ENCODE measurements around the gene TMEM52.

TMEM52 gene

GRCh38 chr1:1876335-1876930 is 42.6 kb downstream of the TMEM52 start:
- peaks cover 24% of the 10 kb centered on the region for H3K36me3 ChIP-seq
- H3K27me3 ChIP-seq, result no peaks in the 10 kb centered on the region
- no peaks in the 10 kb centered on the region for H3K9me3 ChIP-seq
- TF ChIP-seq, protein P1, sequence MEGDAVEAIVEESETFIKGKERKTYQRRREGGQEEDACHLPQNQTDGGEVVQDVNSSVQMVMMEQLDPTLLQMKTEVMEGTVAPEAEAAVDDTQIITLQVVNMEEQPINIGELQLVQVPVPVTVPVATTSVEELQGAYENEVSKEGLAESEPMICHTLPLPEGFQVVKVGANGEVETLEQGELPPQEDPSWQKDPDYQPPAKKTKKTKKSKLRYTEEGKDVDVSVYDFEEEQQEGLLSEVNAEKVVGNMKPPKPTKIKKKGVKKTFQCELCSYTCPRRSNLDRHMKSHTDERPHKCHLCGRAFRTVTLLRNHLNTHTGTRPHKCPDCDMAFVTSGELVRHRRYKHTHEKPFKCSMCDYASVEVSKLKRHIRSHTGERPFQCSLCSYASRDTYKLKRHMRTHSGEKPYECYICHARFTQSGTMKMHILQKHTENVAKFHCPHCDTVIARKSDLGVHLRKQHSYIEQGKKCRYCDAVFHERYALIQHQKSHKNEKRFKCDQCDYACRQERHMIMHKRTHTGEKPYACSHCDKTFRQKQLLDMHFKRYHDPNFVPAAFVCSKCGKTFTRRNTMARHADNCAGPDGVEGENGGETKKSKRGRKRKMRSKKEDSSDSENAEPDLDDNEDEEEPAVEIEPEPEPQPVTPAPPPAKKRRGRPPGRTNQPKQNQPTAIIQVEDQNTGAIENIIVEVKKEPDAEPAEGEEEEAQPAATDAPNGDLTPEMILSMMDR (IDR thresholded peaks at IDR 0.05), result no peak
- no peak overlapping the region for H3K4me3 ChIP-seq (ENCODE audit: low read depth in 1 of 2, low read length in 1 of 2)
- H3K4me1 ChIP-seq (ENCODE audit: control insufficient read depth in 1 of 2, insufficient read depth in 1 of 2, low read depth in 1 of 2, low read length in 1 of 2), result peaks cover 14 to 46% of the 10 kb centered on the region in 2 experiments
- peak overlapping the region; percentile 26 for H3K27ac ChIP-seq

DNA sequence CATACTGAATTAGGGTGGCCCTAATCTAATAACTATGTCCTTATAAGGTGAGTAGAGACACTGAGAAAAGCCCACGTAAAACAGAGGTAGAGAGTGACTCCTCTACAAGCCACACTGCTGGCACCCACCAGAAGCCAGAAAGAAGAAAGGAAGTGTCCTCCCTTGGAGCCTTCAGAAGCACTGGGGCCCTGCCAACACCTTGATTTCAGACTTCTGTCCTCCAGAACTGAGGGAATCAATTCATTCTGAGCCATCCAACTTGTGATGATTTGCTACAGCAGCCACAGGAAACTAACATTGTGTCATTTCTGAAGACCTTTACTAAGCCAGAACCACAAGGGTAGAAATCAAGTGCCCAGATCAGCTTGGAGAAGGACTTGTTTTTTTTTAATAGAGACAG is 43.1 kb downstream of the TMEM52 start:
- H3K36me3 ChIP-seq, result peaks cover 24% of the 10 kb centered on the region
- no peak overlapping the region for H3K4me3 ChIP-seq (ENCODE audit: low read depth in 1 of 2, low read length in 1 of 2)
- no peaks in the 10 kb centered on the region for H3K27me3 ChIP-seq
- peaks cover 14 to 42% of the 10 kb centered on the region in 2 experiments for H3K4me1 ChIP-seq (ENCODE audit: control insufficient read depth in 1 of 2, insufficient read depth in 1 of 2, low read depth in 1 of 2, low read length in 1 of 2)
- H3K27ac ChIP-seq, result peak overlapping the region; percentile 26
- no peaks in the 10 kb centered on the region for H3K9me3 ChIP-seq
- TF ChIP-seq, protein P1 (IDR thresholded peaks at IDR 0.05), result no peak

- peaks cover 15 to 44% of the 10 kb centered on the region in 2 experiments for H3K4me1 ChIP-seq (ENCODE audit: control insufficient read depth in 1 of 2, insufficient read depth in 1 of 2, low read depth in 1 of 2, low read length in 1 of 2)
These were observed 44.2 kb downstream of the TMEM52 start for GRCh38 chr1:1874901-1875300.

GRCh38 chr1:1873186-1873585 is 45.9 kb downstream of the TMEM52 start:
- Histone ChIP-seq H3K4me3 (ENCODE audit: low read depth in 1 of 2, low read length in 1 of 2) (no peak overlapping the region), H3K27me3 (no peaks in the 10 kb centered on the region), H3K27ac (peak overlapping the region; percentile 32), H3K36me3 (peaks cover 24% of the 10 kb centered on the region), H3K4me1 (ENCODE audit: control insufficient read depth in 1 of 2, insufficient read depth in 1 of 2, low read depth in 1 of 2, low read length in 1 of 2) (peaks cover 28 to 57% of the 10 kb centered on the region in 2 experiments), H3K9me3 (no peaks in the 10 kb centered on the region)
- TF ChIP-seq, protein P1 (IDR thresholded peaks at IDR 0.05), result no peak

More at GRCh38 chr1:1874901-1875300, 44.2 kb downstream of the TMEM52 start:
- no peaks in the 10 kb centered on the region for H3K27me3 ChIP-seq
- H3K4me3 ChIP-seq (ENCODE audit: low read depth in 1 of 2, low read length in 1 of 2), result no peak overlapping the region
- TF ChIP-seq, protein P1 (IDR thresholded peaks at IDR 0.05), result no peak
- H3K9me3 ChIP-seq, result no peaks in the 10 kb centered on the region
- peak overlapping the region; percentile 26 for H3K27ac ChIP-seq
- peaks cover 24% of the 10 kb centered on the region for H3K36me3 ChIP-seq

GRCh38 chr1:1872329-1872994 is 46.6 kb downstream of the TMEM52 start:
- Histone ChIP-seq H3K27ac (peak overlapping the region; percentile 17), H3K9me3 (no peaks in the 10 kb centered on the region), H3K36me3 (peaks cover 24% of the 10 kb centered on the region), H3K27me3 (no peaks in the 10 kb centered on the region), H3K4me1 (ENCODE audit: control insufficient read depth in 1 of 2, insufficient read depth in 1 of 2, low read depth in 1 of 2, low read length in 1 of 2) (peaks cover 28 to 55% of the 10 kb centered on the region in 2 experiments), H3K4me3 (ENCODE audit: low read depth in 1 of 2, low read length in 1 of 2) (no peak overlapping the region)
- TF ChIP-seq, protein P1 (IDR thresholded peaks at IDR 0.05), result no peak

Data from neutrophil (primary cell).